ENCODE results near the gene SNRNP35.

Gene SNRNP35

GRCh38 chr12:123516216-123516780 is 58.4 kb downstream of the SNRNP35 start:
- DNase-seq, result no peak
- intact Hi-C loops (cut with DNase I), result no loop called here

Data from posterior cingulate gyrus (tissue), 11 donors.